Stimulated activated CD8-positive, alpha-beta memory T cell treated with anti-CD3 and anti-CD28 coated beads, Interleukin-4, amount 100 ng/mL, for 48 hours (primary cell): ENCODE data around the gene VWA3A.
"Not testable (repeated sequence)": the region's sequence is repeated elsewhere in the genome, so short reads cannot be mapped to it uniquely, and the experiment has no call there.

Experiments used
- DNase-seq: peaks from one replicate; pipeline ENCODE4 v3.0.0-alpha.2; 2020

Gene VWA3A

DNA sequence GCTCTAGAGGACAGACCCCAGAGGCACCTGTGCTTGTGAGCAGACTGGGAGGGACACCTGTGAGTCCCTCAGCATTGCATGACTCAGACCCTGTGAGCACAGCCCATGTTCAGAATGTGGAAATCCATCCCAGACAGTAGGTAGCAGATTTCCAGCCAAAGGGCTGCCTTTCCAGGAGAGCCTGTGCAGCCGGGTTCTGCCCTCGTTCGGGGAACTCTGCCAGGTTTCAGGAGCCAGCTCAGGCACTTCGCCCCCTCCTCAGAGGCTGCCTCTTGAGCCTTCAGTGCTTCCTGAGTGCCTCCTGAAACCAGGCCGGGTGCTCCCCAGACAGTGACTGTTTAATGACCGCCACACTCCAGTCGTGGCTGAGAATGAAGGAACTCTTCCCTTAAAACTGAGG, 46.7 kb downstream of the VWA3A start:
- DNase-seq = no peak

- DNase-seq = no peak
These were observed 47.4 kb downstream of the VWA3A start for GRCh38 chr16:22139732-22140131.

GRCh38 chr16:22141767-22142166, 49.4 kb downstream of the VWA3A start:
- DNase-seq = no peak

- DNase-seq = no peak
These were observed 52.2 kb downstream of the VWA3A start for GRCh38 chr16:22144520-22144919.

GRCh38 chr16:22147853-22148252, 55.5 kb downstream of the VWA3A start:
- no peak for DNase-seq

DNA sequence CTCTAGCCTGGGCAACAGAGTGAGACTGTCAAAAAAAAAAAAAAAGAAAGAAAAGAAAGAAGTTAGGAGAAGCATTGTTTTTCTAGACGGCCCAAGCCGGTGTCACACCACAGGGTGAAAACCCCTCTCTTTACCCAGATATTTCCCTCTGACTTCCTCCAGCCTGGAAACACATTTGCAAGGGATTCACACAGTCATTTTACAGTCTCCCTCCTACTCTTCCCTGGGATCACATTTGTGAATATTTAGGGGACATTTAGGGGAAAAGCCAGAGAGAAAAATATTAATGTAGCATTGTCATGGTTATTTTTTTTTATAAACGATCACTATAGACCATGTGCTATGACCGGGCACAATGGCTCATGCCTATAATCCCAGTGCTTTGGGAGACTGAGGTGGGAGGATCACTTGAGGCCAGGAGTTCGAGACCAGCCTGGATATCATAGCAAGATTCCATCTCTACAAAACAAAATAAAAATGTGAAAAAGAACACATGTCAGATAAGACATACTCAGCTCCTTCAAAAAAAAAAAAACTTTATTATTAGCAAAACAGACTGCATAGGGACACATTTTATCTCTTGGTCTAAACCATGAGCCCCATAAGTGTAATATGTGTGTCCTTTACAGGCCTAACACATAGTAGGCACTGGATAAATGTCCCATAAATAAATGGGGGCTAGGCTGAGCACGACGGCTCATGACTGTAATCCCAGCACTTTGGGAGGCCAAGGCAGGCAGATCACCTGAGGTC, 59.1 kb downstream of the VWA3A start:
- no peak for DNase-seq

GRCh38 chr16:22152316-22152715, 60.0 kb downstream of the VWA3A start:
- no peak for DNase-seq

- DNase-seq = not testable (repeated sequence)
These were observed 60.7 kb downstream of the VWA3A start for GRCh38 chr16:22153078-22153477.

DNA sequence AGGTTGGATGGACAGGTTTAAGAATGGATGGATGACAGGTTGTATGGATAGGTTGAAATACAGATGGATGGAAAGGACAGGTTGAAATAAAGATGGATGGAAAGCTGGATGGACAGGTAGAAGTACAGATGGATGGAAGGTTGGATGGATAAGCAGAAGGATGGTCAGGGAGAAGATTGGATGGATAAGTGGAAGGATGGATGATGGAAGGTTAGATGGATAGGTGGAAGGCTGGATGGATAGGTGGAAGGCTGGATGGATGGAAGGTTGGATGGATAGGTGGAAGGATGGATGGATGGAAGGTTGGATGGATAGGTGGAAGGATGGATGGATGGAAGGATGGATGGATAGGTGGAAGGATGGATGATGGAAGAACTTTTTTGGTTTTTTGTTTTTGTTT, 69.1 kb downstream of the VWA3A start:
- no peak for DNase-seq

GRCh38 chr16:22161999-22162655, 69.8 kb downstream of the VWA3A start, which contains the start of gene SDR42E2:
Gene SDR42E2, plus strand, starts transcription at chr16:22162506. Its CDS starts 3,077 bp downstream, at chr16:22165583.
- DNase-seq = peak; percentile 55

- no peak for DNase-seq
These were observed 70.3 kb downstream of the VWA3A start for GRCh38 chr16:22162656-22163009.

- no peak for DNase-seq
These were observed 71.5 kb downstream of the VWA3A start for GRCh38 chr16:22163806-22164205.

GRCh38 chr16:22164482-22164881, 72.1 kb downstream of the VWA3A start:
- no peak for DNase-seq

- DNase-seq = no peak
These were observed 73.4 kb downstream of the VWA3A start for GRCh38 chr16:22165508-22166285.

DNA sequence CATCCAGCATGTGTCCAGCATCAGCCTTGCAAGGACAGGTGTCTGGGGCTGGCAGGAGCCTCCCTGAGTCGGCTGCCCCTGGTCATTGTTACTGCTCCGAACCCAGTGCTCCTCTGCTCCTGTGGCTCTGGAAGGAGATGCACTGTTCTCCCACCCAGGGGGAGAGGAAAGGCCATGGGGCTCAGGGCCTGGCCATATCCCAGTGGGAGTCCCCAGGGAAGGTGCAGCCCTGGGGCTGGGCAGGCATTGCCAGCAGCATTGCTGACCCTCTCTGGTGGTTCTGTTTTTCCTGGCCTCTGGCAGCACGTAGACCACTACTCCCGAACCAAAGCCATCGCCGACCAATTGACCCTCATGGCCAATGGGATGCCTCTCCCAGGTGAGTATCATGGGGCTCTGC, 79.6 kb downstream of the VWA3A start:
- DNase-seq = no peak

DNA sequence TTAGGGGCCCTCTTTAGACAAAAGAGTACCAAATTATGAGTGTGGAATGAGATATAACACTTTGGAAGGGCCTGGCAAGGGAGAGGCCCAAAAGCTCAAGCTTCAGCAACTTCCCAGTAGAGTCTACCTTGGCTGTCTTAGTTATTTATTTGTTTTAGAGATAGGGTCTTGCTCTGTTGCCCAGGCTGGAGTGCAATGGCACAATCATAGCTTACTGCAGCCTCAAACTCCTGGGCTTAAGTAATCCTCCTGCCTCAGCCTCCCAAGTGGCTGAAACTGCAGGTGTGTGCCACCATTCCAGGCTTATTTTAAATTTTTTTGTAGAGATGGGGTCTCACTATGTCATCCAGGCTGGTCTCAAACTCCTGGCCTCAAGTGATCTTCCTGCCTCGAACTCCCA, 80.3 kb downstream of the VWA3A start:
- DNase-seq = not testable (repeated sequence)

DNA sequence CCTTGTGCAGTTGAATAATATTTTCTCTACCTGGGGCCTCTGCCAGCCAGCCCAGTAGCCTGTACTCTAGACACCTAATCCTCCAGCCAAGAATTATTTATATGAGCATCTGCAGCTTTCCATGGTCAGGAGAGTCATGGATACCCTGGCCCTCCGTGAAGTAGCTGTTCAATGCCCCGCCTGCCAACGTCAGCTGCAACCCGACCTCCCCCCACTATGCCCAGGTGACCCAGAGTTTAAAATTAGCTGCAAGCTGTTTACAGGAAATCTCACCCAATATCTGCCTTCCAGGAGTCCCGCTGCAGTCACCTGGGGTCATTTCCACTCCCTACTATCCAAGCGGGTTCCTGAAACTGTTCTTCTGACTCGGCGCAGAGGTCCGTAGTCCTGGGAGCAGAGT, 82.3 kb downstream of the VWA3A start:
- DNase-seq = no peak

- DNase-seq = no peak
These were observed 85.9 kb downstream of the VWA3A start for GRCh38 chr16:22177968-22178930.

DNA sequence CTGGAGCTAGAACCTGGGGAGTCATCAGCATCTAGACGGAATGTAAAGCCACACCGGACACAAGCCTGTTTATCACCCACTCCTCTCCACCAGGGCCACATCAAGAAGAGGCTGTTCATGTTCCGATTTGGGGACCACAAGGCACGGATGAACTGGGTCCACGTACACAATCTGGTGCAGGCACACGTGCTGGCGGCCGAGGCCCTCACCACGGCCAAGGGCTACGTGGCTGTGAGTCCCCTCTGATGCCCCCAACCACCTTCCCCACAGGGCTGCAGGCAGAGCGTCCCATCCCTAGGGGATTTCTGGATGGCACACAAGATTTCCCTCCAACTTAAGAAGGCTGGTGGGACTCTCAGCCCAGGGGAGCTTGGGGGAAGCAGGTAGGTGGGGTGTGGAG, 89.1 kb downstream of the VWA3A start:
- no peak for DNase-seq

DNA sequence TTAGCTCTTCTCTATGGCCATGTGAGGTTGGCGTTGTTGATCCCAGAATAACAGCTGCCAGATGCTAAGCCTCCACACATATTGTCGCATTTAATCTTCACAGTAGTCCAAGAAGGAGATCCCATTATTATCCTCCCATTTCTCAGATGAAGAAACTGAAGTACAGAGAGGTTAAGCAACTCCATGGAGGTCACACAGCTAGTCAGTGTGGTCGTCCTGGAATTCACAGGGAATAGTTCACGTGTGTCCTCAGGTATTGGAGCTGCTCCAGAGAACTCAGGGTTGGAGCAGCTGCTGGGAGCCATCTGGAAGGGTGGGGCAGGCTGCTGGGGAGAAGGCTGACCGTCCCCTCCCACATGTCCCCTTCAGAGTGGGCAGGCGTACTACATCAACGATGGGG, 89.5 kb downstream of the VWA3A start:
- no peak for DNase-seq

DNA sequence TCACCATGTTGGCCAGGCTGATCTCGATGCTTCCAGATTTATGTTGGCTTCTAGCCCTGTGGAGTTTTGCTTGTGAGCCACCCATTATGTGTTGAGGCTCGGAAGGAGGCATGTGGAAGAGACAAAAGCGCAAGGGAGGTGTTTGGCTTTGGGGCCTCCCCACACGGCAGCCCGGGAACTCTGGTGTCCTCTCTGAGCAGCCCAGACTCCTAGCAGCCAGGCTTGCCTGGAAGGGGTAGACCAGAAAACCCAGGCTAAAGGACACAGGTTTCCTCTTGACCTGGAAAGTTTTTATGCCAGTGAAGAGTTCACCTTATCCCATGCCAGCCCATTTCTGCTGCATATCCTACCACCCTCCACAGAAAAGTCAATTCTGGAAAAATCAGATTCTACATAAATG, 91.0 kb downstream of the VWA3A start:
- no peak for DNase-seq

- no peak for DNase-seq
These were observed 91.7 kb downstream of the VWA3A start for GRCh38 chr16:22183901-22184614.
